Measurements from ENCODE around the gene COPG2. TPM values are rescaled to one million over a fixed set of nuclear protein-coding genes. Genes with fewer than 3 reads are reported as not detected.
A peak's percentile ranks its signal among the peaks of the same experiment; 100 is the strongest.

COPG2 gene
- total RNA-seq, 4 donors from 2014 or later = 12.5 to 15.0 (median 14.0) TPM

- peaks cover 23 to 57% (median 28%) of the 10 kb centered on the region in 3 donors for H3K27me3 ChIP-seq
- H3K36me3 ChIP-seq = no peaks in the 10 kb centered on the region
- intact Hi-C loops (cut with DNase I; ENCODE audit: low total_unique reads) (no loop called here), in situ Hi-C loops (cut with MboI; ENCODE audit: low sequenced_read_pairs in 4 of 4) (no loop called here)
- no peak for DNase-seq
- H3K4me1 ChIP-seq = peaks cover 2 to 8% of the 10 kb centered on the region in 2 donors
- H3K27ac ChIP-seq = no peak overlapping the region
- no peaks in the 10 kb centered on the region for H3K9me3 ChIP-seq
- H3K4me3 ChIP-seq = peak overlapping the region; percentile 28 to 58 (median 37)
- no peak for ATAC-seq
- TF ChIP-seq CTCF (IDR thresholded peaks at IDR 0.05 in 4 of 5, conservative IDR thresholded peaks at IDR 0.05 in 1 of 5) (no peak), POLR2A (IDR thresholded peaks at IDR 0.05) (no peak)
Measured at GRCh38 chr7:130492523-130493274, 175.8 kb downstream of the COPG2 start.

GRCh38 chr7:130491841-130492522 lies 176.6 kb downstream of the COPG2 start, which contains the start of gene MEST:
TSS of gene MEST (plus strand) at chr7:130492085. CDS start at chr7:130492314, 229 bp downstream.
- no peak within 1 kb of the TSS for H3K27ac ChIP-seq
- H3K36me3 ChIP-seq = no peaks in the 10 kb centered on the region
- TF ChIP-seq POLR2A (IDR thresholded peaks at IDR 0.05) (no peak), CTCF (IDR thresholded peaks at IDR 0.05 in 4 of 5, conservative IDR thresholded peaks at IDR 0.05 in 1 of 5) (no peak)
- DNase-seq = no peak
- H3K9me3 ChIP-seq = no peaks in the 10 kb centered on the region
- no peak for ATAC-seq
- H3K4me1 ChIP-seq = peaks cover 2 to 8% of the 10 kb centered on the region in 2 donors
- intact Hi-C loops (cut with DNase I; ENCODE audit: low total_unique reads) (no loop called here), in situ Hi-C loops (cut with MboI; ENCODE audit: low sequenced_read_pairs in 4 of 4) (no loop called here)
- peaks cover 23 to 63% (median 28%) of the 10 kb centered on the region in 3 donors for H3K27me3 ChIP-seq
- H3K4me3 ChIP-seq = peak within 1 kb of the TSS; percentile 36 to 58 (median 40)

GRCh38 chr7:130490888-130491804 lies 177.4 kb downstream of the COPG2 start:
- Histone ChIP-seq H3K36me3 (no peaks in the 10 kb centered on the region), H3K27me3 (peaks cover 23 to 71% (median 28%) of the 10 kb centered on the region in 3 donors), H3K9me3 (no peaks in the 10 kb centered on the region), H3K4me1 (peaks cover 2 to 8% of the 10 kb centered on the region in 2 donors), H3K4me3 (peak overlapping the region; percentile 36 to 58 (median 40)), H3K27ac (no peak overlapping the region)
- no peak for TF ChIP-seq POLR2A (IDR thresholded peaks at IDR 0.05)
- peak in 3 of 5 experiments; percentile 37 to 55 (median 46) for TF ChIP-seq CTCF (IDR thresholded peaks at IDR 0.05 in 4 of 5, conservative IDR thresholded peaks at IDR 0.05 in 1 of 5)
- peak; percentile 45 to 69 for ATAC-seq
- in situ Hi-C loops (cut with MboI; ENCODE audit: low sequenced_read_pairs in 4 of 4) (no loop called here), intact Hi-C loops (cut with DNase I; ENCODE audit: low total_unique reads) (no loop called here)
- no peak for DNase-seq

GRCh38 chr7:130490311-130490791 lies 178.2 kb downstream of the COPG2 start:
- H3K27ac ChIP-seq = no peak overlapping the region
- intact Hi-C loops (cut with DNase I; ENCODE audit: low total_unique reads) (no loop called here), in situ Hi-C loops (cut with MboI; ENCODE audit: low sequenced_read_pairs in 4 of 4) (no loop called here)
- no peaks in the 10 kb centered on the region for H3K9me3 ChIP-seq
- H3K4me1 ChIP-seq = peaks cover 2 to 8% of the 10 kb centered on the region in 2 donors
- DNase-seq = no peak
- H3K36me3 ChIP-seq = no peaks in the 10 kb centered on the region
- TF ChIP-seq POLR2A (IDR thresholded peaks at IDR 0.05) (no peak), CTCF (IDR thresholded peaks at IDR 0.05 in 4 of 5, conservative IDR thresholded peaks at IDR 0.05 in 1 of 5) (no peak)
- peaks cover 23 to 79% (median 28%) of the 10 kb centered on the region in 3 donors for H3K27me3 ChIP-seq
- no peak for ATAC-seq
- H3K4me3 ChIP-seq = peak overlapping the region; percentile 36 to 58 (median 40)
